Ectodermal cell (in vitro differentiated cells): ENCODE data around the gene TBC1D25.
"Not testable (repeated sequence)": the region's sequence is repeated elsewhere in the genome, so short reads cannot be mapped to it uniquely, and the experiment has no call there.

ENCODE experiments used
- H3K27ac ChIP-seq: 2 replicates; pipeline ENCODE4 v1.7.0; 2013; ENCODE audit warnings: mild to moderate bottlenecking, low read depth, low read length; ENCODE audit not compliant: insufficient read depth, poor library complexity, severe bottlenecking
- H3K27me3 ChIP-seq: 2 replicates; pipeline ENCODE4 v1.7.0; 2013; ENCODE audit warnings: mild to moderate bottlenecking, low read length; ENCODE audit not compliant: insufficient read depth, control insufficient read depth, poor library complexity, severe bottlenecking
- H3K36me3 ChIP-seq: one replicate; pipeline ENCODE4 v1.7.0; 2013; ENCODE audit warnings: low read length; ENCODE audit not compliant: control insufficient read depth, insufficient read depth
- H3K4me1 ChIP-seq: one replicate; pipeline ENCODE4 v1.7.0; 2013; ENCODE audit warnings: low read length; ENCODE audit not compliant: control insufficient read depth, insufficient read depth
- H3K4me3 ChIP-seq: 2 replicates; pipeline ENCODE4 v1.7.0; 2013; ENCODE audit warnings: low read depth, low read length, control low read depth; ENCODE audit not compliant: insufficient read depth
- H3K9me3 ChIP-seq: 2 replicates; pipeline ENCODE4 v1.7.0; 2013; ENCODE audit warnings: mild to moderate bottlenecking, low read length, moderate library complexity; ENCODE audit not compliant: control insufficient read depth
- WGBS, 2 experiments: methylation state at CpG; one replicate each; pipeline ENCODE4 v1.1.7; 2013; ENCODE audit warnings: missing lambda C conversion rate in 2 of 2; 5-methylcytosine and 5-hydroxymethylcytosine counted together

TBC1D25 gene

DNA sequence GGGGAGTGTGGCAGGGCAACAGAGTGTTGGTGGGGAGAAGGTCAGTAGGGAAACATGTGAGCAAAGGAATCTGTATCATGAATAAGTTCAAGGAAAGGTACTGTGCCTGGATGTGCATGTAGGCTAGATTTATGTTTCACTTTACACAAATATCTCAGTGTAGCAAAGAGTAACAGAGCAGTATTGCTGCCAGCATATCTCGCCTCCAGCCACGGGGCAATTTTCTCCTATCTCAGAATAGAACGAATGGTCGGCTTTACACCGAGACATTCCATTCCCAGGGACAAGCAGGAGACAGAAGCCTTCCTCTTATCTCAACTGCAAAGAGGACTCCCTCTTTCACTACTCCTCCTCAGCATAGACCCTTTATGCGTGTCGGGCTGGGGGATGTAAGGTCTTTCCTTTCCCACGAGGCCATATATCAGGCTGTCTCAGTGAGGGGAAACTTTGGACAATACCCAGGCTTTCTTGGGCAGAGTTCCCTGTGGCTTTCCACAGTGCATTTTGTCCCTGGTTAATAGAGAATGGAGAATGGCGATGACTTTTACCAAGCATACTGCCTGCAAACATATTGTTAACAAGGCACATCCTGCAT, 16.3 kb downstream of the TBC1D25 start:
- H3K27me3 ChIP-seq, result not testable (repeated sequence)

GRCh38 chrX:48558271-48558670, 18.8 kb downstream of the TBC1D25 start:
- Histone ChIP-seq H3K9me3 (no peaks in the 10 kb centered on the region), H3K4me3 (no peak overlapping the region), H3K27me3 (no peaks in the 10 kb centered on the region), H3K36me3 (no peaks in the 10 kb centered on the region), H3K4me1 (no peaks in the 10 kb centered on the region), H3K27ac (no peak overlapping the region)
- WGBS, 2 experiments, result 93 to 100% methylated on average over 2 to 3 of the region's 4 CpGs

More for the DNA sequence above, 16.3 kb downstream of the TBC1D25 start:
- H3K4me3 ChIP-seq, H3K4me1 ChIP-seq, H3K27ac ChIP-seq, H3K36me3 ChIP-seq, H3K9me3 ChIP-seq: not testable (repeated sequence)
- 93 to 97% methylated on average over 9 of the region's 9 CpGs for WGBS, 2 experiments

GRCh38 chrX:48559636-48560035, 20.1 kb downstream of the TBC1D25 start:
- 96 to 97% methylated on average over 24 of the region's 24 CpGs for WGBS, 2 experiments
- no peaks in the 10 kb centered on the region for H3K27me3 ChIP-seq
- no peak overlapping the region for H3K4me3 ChIP-seq

GRCh38 chrX:48560056-48560455, 20.5 kb downstream of the TBC1D25 start:
- no peaks in the 10 kb centered on the region for H3K9me3 ChIP-seq
- no peaks in the 10 kb centered on the region for H3K4me1 ChIP-seq
- H3K27ac ChIP-seq, result no peak overlapping the region
- 89% methylated on average over 14 of the region's 14 CpGs for WGBS, 2 experiments
- H3K36me3 ChIP-seq, result no peaks in the 10 kb centered on the region
- no peak overlapping the region for H3K4me3 ChIP-seq
- no peaks in the 10 kb centered on the region for H3K27me3 ChIP-seq

More at GRCh38 chrX:48559636-48560035, 20.1 kb downstream of the TBC1D25 start:
- Histone ChIP-seq H3K4me1 (no peaks in the 10 kb centered on the region), H3K9me3 (no peaks in the 10 kb centered on the region), H3K36me3 (no peaks in the 10 kb centered on the region), H3K27ac (no peak overlapping the region)

GRCh38 chrX:48560681-48561080, 21.2 kb downstream of the TBC1D25 start:
- 91 to 98% methylated on average over 12 of the region's 12 CpGs for WGBS, 2 experiments
- Histone ChIP-seq H3K4me1 (no peaks in the 10 kb centered on the region), H3K4me3 (no peak overlapping the region), H3K9me3 (no peaks in the 10 kb centered on the region), H3K27me3 (no peaks in the 10 kb centered on the region), H3K36me3 (no peaks in the 10 kb centered on the region), H3K27ac (no peak overlapping the region)

- H3K4me1 ChIP-seq, result no peaks in the 10 kb centered on the region
- no peaks in the 10 kb centered on the region for H3K27me3 ChIP-seq
- no peaks in the 10 kb centered on the region for H3K36me3 ChIP-seq
- H3K4me3 ChIP-seq, result no peak overlapping the region
- no peaks in the 10 kb centered on the region for H3K9me3 ChIP-seq
- no CpG with 5 or more reads among the region's 1 CpG for WGBS, 2 experiments
- no peak overlapping the region for H3K27ac ChIP-seq
Observed at GRCh38 chrX:48569958-48570357, 30.4 kb downstream of the TBC1D25 start.

DNA sequence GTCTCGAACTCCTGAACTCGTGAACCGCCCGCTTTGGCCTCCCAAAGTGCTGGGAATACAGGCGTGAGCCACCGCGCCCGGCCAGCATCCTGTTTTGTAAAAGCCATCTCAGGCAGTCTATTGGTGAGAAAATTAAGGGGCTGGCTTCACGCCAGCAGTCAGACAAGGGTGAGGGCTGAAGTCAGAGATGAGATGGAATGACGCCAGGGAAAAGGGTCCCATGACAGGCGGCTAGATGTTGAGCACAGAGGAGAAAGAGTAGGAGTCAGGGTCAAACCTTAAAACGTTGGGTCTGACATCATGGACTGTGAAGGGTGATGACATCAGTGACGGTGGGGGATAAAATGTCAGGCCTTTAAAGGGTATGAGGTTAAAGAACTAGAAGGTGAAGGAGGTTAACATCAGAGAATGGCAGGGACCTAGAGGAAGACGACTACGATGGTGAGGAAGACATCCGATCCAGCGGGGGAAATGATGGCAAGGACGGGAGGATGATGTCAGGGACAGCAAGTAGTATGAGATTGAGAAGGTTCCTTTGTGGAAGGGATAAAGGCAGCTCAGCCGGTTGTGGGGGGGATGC, 34.3 kb downstream of the TBC1D25 start:
- peaks cover 27% of the 10 kb centered on the region for H3K36me3 ChIP-seq
- peak overlapping the region; percentile 77 for H3K27ac ChIP-seq
- no peaks in the 10 kb centered on the region for H3K9me3 ChIP-seq
- no peaks in the 10 kb centered on the region for H3K27me3 ChIP-seq
- peak overlapping the region; percentile 79 for H3K4me3 ChIP-seq
- WGBS, 2 experiments, result 53 to 54% methylated on average over 19 of the region's 19 CpGs
- peaks cover 11% of the 10 kb centered on the region for H3K4me1 ChIP-seq

DNA sequence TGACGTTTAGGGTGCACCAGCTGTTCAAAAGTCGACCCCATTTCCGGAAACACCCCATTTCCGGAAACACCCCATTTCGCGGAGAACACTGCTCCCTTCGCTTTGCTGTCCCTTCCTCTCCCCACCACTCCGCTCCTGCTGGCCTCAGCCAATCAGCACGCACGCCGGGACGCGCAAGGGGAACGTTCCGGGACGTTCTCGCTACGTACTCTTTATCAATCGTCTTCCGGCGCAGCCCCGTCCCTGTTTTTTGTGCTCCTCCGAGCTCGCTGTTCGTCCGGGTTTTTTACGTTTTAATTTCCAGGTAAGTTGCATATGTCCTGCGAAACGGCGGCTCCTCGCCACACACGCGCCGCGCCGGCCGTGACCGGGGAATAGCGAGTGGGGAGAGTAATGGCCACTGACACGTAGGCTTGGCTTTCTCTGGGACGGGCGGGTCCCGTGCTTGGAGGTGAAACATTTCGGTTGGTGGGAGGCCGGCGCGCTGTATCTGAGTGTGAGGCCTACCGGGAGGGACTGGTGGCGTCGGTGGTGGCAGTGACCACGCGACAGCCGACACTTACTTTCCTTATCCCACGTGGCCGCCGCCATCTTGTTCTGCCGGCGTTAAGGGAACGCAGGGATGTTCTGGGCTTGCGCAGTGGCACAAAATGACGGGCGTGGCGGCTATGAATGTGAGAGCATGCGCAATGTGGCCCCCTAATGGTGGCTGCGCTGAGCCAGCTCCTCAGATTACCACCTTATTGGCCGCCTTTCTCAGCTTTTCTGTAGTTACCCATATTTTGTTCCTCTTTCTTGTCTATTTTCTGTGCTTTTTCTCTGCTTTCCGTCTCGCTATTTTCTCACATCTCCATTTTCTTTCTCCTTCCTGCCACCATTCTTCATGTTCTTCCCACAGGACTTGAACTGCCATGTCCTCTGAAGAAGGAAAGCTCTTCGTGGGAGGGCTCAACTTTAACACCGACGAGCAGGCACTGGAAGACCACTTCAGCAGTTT, 35.1 kb downstream of the TBC1D25 start, which contains the start of gene RBM3:
Gene RBM3 (plus strand): TSS at position 215 of the 997 bp plus-strand sequence. CDS start 697 bp downstream, at position 912.
- 0% methylated on average over 70 to 71 of the region's 71 CpGs for WGBS, 2 experiments
- H3K36me3 ChIP-seq, result peaks cover 27% of the 10 kb centered on the region
- peaks cover 11% of the 10 kb centered on the region for H3K4me1 ChIP-seq
- peak within 1 kb of the TSS; percentile 94 for H3K27ac ChIP-seq
- no peaks in the 10 kb centered on the region for H3K9me3 ChIP-seq
- no peaks in the 10 kb centered on the region for H3K27me3 ChIP-seq
- H3K4me3 ChIP-seq, result peak within 1 kb of the TSS; percentile 79

DNA sequence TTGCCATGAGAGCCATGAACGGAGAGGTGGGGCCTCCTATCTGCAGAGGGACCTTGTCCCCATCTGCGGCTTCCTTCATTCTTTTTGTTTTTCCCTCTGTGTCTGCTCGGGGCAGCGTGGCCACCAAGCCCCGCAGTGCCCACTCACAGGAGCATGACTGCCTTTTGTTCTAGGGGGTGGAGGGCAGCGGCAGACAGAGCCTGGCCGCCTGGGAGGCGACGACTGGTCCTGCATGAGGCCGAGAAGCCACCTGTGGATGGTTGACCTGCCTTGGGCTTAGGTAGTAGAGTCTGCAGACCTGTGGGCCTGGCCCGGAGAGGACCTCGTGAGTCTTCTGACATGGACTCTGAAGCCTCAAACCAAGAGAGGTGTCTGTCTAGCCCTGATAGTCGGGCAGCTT, 36.1 kb downstream of the TBC1D25 start:
- no peaks in the 10 kb centered on the region for H3K9me3 ChIP-seq
- peak overlapping the region; percentile 79 for H3K4me3 ChIP-seq
- no peak overlapping the region for H3K27ac ChIP-seq
- 89 to 91% methylated on average over 13 of the region's 13 CpGs for WGBS, 2 experiments
- H3K27me3 ChIP-seq, result no peaks in the 10 kb centered on the region
- H3K4me1 ChIP-seq, result peaks cover 11% of the 10 kb centered on the region
- peaks cover 27% of the 10 kb centered on the region for H3K36me3 ChIP-seq

- no peaks in the 10 kb centered on the region for H3K9me3 ChIP-seq
- no peak overlapping the region for H3K27ac ChIP-seq
- WGBS, 2 experiments, result 89 to 91% methylated on average over 6 of the region's 6 CpGs
- H3K4me1 ChIP-seq, result peaks cover 11% of the 10 kb centered on the region
- H3K4me3 ChIP-seq, result peak overlapping the region; percentile 79
- H3K36me3 ChIP-seq, result peaks cover 27% of the 10 kb centered on the region
- no peaks in the 10 kb centered on the region for H3K27me3 ChIP-seq
Observed at GRCh38 chrX:48576108-48576507, 36.6 kb downstream of the TBC1D25 start.
